Mammary epithelial cell (primary cell): ENCODE results near the gene ASPHD2.
"Not testable (repeated sequence)": the region's sequence is repeated elsewhere in the genome, so short reads cannot be mapped to it uniquely, and the experiment has no call there.

ENCODE experiments used
- EZH2 ChIP-seq: IDR thresholded peaks from 2 replicates; pipeline ENCODE4 v1.6.1; 2012; ENCODE audit warnings: low read length, inconsistent platforms, borderline replicate concordance
- TF ChIP-seq, protein P1 (sequence below), 2 donors: IDR thresholded peaks in 1 of 2; conservative IDR thresholded peaks in 1 of 2; 2 replicates each; pipeline ENCODE4 v1.5.1; 2011 to 2012; ENCODE audit warnings: inconsistent platforms in 2 of 2, low read length in 2 of 2, mild to moderate bottlenecking in 2 of 2, control low read depth in 1 of 2, low read depth in 1 of 2; ENCODE audit not compliant: insufficient read depth in 1 of 2; ENCODE audit errors: extremely low read depth in 1 of 2

- TF ChIP-seq EZH2 = not testable (repeated sequence)
- TF ChIP-seq, protein P1, sequence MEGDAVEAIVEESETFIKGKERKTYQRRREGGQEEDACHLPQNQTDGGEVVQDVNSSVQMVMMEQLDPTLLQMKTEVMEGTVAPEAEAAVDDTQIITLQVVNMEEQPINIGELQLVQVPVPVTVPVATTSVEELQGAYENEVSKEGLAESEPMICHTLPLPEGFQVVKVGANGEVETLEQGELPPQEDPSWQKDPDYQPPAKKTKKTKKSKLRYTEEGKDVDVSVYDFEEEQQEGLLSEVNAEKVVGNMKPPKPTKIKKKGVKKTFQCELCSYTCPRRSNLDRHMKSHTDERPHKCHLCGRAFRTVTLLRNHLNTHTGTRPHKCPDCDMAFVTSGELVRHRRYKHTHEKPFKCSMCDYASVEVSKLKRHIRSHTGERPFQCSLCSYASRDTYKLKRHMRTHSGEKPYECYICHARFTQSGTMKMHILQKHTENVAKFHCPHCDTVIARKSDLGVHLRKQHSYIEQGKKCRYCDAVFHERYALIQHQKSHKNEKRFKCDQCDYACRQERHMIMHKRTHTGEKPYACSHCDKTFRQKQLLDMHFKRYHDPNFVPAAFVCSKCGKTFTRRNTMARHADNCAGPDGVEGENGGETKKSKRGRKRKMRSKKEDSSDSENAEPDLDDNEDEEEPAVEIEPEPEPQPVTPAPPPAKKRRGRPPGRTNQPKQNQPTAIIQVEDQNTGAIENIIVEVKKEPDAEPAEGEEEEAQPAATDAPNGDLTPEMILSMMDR (conservative IDR thresholded peaks at IDR 0.05 in 1 of 2, IDR thresholded peaks at IDR 0.05 in 1 of 2; ENCODE audit: extremely low read depth in 1 of 2, insufficient read depth in 1 of 2, low read depth in 1 of 2, low read length in 2 of 2) = not testable (repeated sequence)
Measured at GRCh38 chr22:26408562-26409220, 20.4 kb upstream of the ASPHD2 start.
